Activated CD4-positive, alpha-beta memory T cell treated with anti-CD3 and anti-CD28 coated beads, Interleukin-2, amount 10 ng/mL, durations not matched to agents 7 days and 5 days (primary cell): ENCODE results near the gene PRKCE. TPM values are rescaled to one million over a fixed set of nuclear protein-coding genes. Genes with fewer than 3 reads are reported as not detected.
"Not testable (repeated sequence)": the region's sequence is repeated elsewhere in the genome, so short reads cannot be mapped to it uniquely, and the experiment has no call there.

ENCODE experiments used
- CTCF ChIA-PET: fragments of 350-600 bp; sonication (Branson Sonifier 250); formaldehyde crosslinking; loops from one replicate; lab custom pipeline; 2021; ENCODE audit warnings: antibody characterized with exemption, inconsistent platforms; lab: Charles Lee
- POLR2A ChIA-PET: fragments of 350-600 bp; sonication (Branson Sonifier 250); formaldehyde crosslinking; loops from one replicate; lab custom pipeline; 2021; ENCODE audit warnings: antibody characterized with exemption; lab: Charles Lee
- DNase-seq: peaks from one replicate; pipeline ENCODE4 v3.0.0-alpha.2; 2020
- H3K27ac Mint-ChIP-seq: one replicate; pipeline ENCODE4 v1.8.0; 2021; ENCODE audit warnings: mild to moderate bottlenecking, mixed read lengths
- H3K27me3 Mint-ChIP-seq: one replicate; pipeline ENCODE4 v1.8.0; 2021; ENCODE audit warnings: mixed read lengths
- H3K36me3 Mint-ChIP-seq: one replicate; pipeline ENCODE4 v1.8.0; 2021; ENCODE audit warnings: low read depth, mixed read lengths
- H3K4me1 Mint-ChIP-seq: one replicate; pipeline ENCODE4 v1.8.0; 2021; ENCODE audit warnings: mixed read lengths
- H3K4me3 Mint-ChIP-seq: one replicate; pipeline ENCODE4 v1.8.0; 2021; ENCODE audit warnings: mild to moderate bottlenecking, mixed read lengths
- H3K9me3 Mint-ChIP-seq: one replicate; pipeline ENCODE4 v1.8.0; 2021; ENCODE audit warnings: mixed read lengths
- total RNA-seq, 2 experiments: library from RNA; stranded (reverse); gene quantifications; one replicate each; pipeline ENCODE4 v1.2.3, GENCODE V29; 2021

The PRKCE gene
- total RNA-seq, 2 experiments from 2014 or later = 20.6 to 23.3 TPM

DNA sequence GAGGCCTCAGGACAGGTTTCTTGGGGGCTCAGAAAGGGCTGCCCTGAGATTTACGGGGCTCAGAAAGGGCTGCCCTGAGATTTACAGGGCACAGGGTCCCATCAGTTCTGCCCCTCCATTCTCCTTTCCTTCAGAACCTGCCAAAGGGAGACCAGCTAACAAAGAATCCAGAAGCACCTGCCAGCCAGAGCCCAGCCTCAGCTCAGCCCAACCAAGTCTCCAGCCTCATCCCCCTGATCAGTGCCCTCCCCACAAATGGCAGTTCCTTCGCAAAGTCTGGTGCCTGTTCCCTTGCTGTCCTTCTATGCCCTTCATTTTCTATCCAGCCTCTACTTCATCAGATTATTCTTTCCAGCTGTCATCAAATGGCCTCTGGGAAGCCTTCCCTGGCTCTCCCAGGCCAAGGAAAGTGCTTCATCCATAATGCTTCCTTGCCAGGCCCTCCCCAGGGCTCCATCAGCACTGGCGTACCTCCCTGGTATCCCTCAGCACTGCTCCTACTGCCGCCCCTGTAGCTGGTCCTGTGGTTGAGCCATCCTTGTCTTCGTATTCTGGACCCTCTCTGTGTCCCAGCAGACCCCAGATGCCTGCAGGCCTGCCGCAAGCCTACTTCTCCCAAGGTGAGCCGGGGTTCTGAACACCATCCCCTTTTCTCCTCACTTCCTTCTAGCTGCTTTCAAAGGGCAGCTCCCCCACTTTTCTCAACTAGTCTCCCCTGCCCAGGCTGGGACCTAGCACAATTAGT is 549.6 kb downstream of the PRKCE start:
- no peak for DNase-seq
- POLR2A ChIA-PET = interaction anchor here (0.7 kb wide), 1 partner anchor 27 kb away, joined by 3 read pairs; no protein-coding TSS in a partner anchor
- Mint-ChIP-seq H3K36me3 (peaks cover 6% of the 10 kb centered on the region), H3K4me3 (no peak overlapping the region), H3K9me3 (peaks cover 3% of the 10 kb centered on the region), H3K27me3 (peaks cover 3% of the 10 kb centered on the region), H3K27ac (no peak overlapping the region), H3K4me1 (peaks cover 48% of the 10 kb centered on the region)
- CTCF ChIA-PET = interaction anchor here (1.5 kb wide), 1 partner anchor 11 kb away, joined by 3 read pairs; no protein-coding TSS in a partner anchor

DNA sequence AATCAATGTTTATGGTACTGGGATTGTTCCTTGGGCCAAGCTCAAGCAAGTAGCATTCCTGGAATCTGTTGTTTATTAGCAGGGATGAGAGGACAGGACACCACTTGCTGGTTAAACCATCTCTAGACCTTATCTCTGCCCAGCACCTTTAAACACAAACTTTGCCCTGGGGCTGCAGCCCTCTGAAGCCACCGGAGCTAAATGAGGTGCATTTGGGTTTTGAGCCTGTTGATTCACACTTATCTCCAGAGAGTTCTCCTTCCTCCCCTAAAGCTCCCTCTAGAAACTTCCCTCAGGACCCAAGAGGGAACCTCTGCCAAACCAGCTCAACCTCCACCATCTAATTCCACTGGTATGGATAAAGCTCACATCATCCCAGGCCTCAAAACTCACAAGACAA is 551.0 kb downstream of the PRKCE start:
- DNase-seq = no peak
- H3K27me3 Mint-ChIP-seq = peaks cover 9% of the 10 kb centered on the region
- H3K27ac Mint-ChIP-seq = no peak overlapping the region
- POLR2A ChIA-PET = interaction anchor here (0.9 kb wide), 1 partner anchor 13 kb away, joined by 4 read pairs; no protein-coding TSS in a partner anchor
- H3K9me3 Mint-ChIP-seq = peaks cover 9% of the 10 kb centered on the region
- CTCF ChIA-PET = interaction anchor here (1.5 kb wide), 1 partner anchor 12 kb away, joined by 3 read pairs; no protein-coding TSS in a partner anchor
- peaks cover 12% of the 10 kb centered on the region for H3K36me3 Mint-ChIP-seq
- H3K4me1 Mint-ChIP-seq = peaks cover 41% of the 10 kb centered on the region
- no peak overlapping the region for H3K4me3 Mint-ChIP-seq

DNA sequence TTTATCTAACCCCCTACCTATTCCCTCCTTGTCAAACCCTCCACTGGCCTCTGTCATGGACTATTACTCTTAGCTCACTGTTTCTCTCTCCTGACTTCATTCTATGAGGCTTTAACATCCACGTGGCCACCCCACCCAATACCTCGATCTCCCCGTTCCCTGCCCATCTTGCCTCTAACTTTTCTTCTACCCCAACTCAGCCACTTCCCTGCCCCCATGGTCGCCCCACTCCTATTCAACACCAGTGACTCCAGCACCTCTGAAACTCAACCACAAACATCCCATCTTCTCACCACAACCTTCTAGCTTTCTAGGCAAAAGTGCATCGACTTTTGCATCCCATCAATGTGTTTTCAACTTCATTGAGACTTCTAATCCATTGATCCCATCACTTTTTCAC is 551.5 kb downstream of the PRKCE start:
- ChIA-PET CTCF (interaction anchor here (0.7 kb wide), 1 partner anchor 210 kb away, joined by 5 read pairs; no protein-coding TSS in a partner anchor), POLR2A (no interaction called here)
- no peak for DNase-seq
- Mint-ChIP-seq H3K27ac (no peak overlapping the region), H3K27me3 (peaks cover 9% of the 10 kb centered on the region), H3K9me3 (peaks cover 9% of the 10 kb centered on the region), H3K4me1 (peaks cover 37% of the 10 kb centered on the region), H3K36me3 (peaks cover 12% of the 10 kb centered on the region), H3K4me3 (no peak overlapping the region)

DNA sequence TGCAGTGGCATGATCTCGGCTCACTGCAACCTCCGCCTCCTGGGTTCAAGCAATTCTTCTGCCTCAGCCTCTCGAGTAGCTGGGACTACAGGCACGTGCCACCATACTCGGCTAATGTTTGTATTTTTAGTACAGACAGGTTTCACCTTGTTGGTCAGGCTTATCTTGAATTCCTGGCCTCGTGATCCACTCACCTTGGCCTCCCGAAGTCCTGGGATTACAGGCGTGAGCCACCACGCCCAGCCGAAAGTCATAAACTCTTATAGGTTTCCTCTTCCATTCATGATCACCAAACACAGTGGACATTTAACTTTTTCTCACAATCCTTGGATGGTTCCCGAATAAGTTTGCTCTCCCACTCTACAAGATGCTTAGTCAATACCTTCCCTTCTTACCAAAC is 552.2 kb downstream of the PRKCE start:
- peaks cover 12% of the 10 kb centered on the region for H3K27me3 Mint-ChIP-seq
- peaks cover 12% of the 10 kb centered on the region for H3K9me3 Mint-ChIP-seq
- H3K4me1 Mint-ChIP-seq = peaks cover 37% of the 10 kb centered on the region
- CTCF ChIA-PET = interaction anchor here (0.7 kb wide), 1 partner anchor 210 kb away, joined by 5 read pairs; no protein-coding TSS in a partner anchor
- H3K4me3 Mint-ChIP-seq, POLR2A ChIA-PET, H3K27ac Mint-ChIP-seq, DNase-seq: not testable (repeated sequence)
- H3K36me3 Mint-ChIP-seq = peaks cover 16% of the 10 kb centered on the region

DNA sequence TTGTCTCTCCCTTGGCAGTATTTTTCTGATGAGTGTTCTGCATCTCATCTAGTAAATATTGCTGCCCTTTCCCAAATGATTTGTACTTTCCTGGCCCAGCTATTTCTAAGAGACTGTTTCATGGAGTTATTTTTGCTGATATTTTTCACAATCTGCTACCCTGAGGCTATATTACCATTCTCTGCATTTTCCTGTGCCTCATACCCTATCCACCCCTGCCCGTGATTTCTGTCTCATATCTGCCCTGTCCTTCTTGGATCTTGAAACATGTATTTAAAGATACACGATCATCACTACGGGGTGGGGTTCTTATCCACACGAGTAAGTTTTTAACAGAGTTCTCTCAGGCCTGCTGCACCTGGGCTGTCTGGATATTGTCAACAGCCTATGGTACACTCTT is 556.1 kb downstream of the PRKCE start:
- Mint-ChIP-seq H3K27ac (no peak overlapping the region), H3K36me3 (peaks cover 25% of the 10 kb centered on the region), H3K9me3 (peaks cover 23% of the 10 kb centered on the region), H3K4me3 (no peak overlapping the region), H3K4me1 (peaks cover 12% of the 10 kb centered on the region), H3K27me3 (peaks cover 25% of the 10 kb centered on the region)
- ChIA-PET POLR2A (no interaction called here), CTCF (no interaction called here)
- DNase-seq = no peak

DNA sequence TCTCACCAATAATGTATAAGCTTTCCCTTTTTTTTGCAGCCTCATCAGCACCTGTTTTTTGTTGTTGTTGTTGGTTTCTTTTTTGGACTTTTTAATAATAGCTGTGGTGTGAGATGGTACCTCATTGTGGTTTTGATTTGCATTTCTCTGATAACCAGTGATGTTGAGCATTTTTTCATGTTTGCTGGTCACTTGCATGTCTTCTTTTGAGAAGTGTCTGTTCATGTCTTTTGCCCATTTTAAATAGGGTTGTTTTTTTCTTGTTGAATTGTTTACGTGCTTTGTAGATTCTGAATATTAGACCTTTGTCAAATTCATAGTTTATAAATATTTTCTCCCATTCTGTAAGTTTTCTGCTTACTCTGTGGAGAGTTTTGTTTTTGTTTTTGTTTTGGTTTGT is 557.3 kb downstream of the PRKCE start:
- peaks cover 37% of the 10 kb centered on the region for H3K27me3 Mint-ChIP-seq
- CTCF ChIA-PET = no interaction called here
- no peak for DNase-seq
- POLR2A ChIA-PET = interaction anchor here (1.3 kb wide), 1 partner anchor 30 kb away, joined by 3 read pairs; no protein-coding TSS in a partner anchor
- H3K9me3 Mint-ChIP-seq = peaks cover 22% of the 10 kb centered on the region
- H3K4me1 Mint-ChIP-seq = peaks cover 3% of the 10 kb centered on the region
- H3K27ac Mint-ChIP-seq = no peak overlapping the region
- H3K4me3 Mint-ChIP-seq = no peak overlapping the region
- peaks cover 26% of the 10 kb centered on the region for H3K36me3 Mint-ChIP-seq

DNA sequence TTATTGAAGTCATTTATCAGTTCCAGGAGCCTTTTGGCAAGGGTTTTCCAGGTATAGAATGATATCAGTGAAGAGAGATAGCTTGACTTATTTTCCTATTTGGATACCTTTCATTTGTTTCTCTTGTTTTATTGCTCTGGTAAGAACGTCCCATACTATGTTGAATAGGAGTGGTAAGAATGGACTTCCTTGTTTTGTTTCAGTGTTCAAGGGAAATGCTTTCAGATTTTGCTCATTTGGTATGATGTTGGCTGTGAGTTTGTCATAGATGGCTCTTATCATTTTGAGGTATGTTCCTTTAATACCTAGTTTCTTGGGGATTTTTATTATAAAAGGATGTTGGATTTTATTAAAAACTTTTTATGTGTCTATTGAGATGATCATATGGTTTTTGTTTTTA is 558.6 kb downstream of the PRKCE start:
- ChIA-PET POLR2A (no interaction called here), CTCF (interaction anchor here (1.7 kb wide), 1 partner anchor 147 kb away, joined by 5 read pairs; no protein-coding TSS in a partner anchor)
- Mint-ChIP-seq H3K4me1 (no peaks in the 10 kb centered on the region), H3K36me3 (peaks cover 34% of the 10 kb centered on the region), H3K27me3 (peaks cover 41% of the 10 kb centered on the region), H3K9me3 (peaks cover 20% of the 10 kb centered on the region), H3K27ac (no peak overlapping the region), H3K4me3 (no peak overlapping the region)
- DNase-seq = no peak

DNA sequence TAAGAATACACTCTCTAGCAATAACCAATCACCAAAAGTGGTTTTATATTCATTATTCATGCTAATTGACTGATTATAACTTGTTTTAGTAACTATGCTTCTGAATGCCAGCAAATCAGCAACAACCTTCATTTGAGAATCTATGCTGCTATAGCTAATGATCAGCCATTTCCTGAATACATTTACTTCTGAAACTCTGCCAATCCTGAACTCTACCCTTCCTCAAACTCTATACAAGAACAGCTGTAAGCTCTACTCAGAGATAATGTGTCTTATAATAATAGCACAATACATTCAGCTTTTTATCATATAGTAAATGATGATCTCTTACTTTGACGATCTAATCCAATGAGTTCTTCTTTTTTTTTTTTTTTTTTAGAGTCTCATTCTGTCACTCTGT is 560.0 kb downstream of the PRKCE start:
- POLR2A ChIA-PET = interaction anchor here (0.7 kb wide), 1 partner anchor 1572 kb away, joined by 3 read pairs; no protein-coding TSS in a partner anchor
- peaks cover 41% of the 10 kb centered on the region for H3K27me3 Mint-ChIP-seq
- peaks cover 23% of the 10 kb centered on the region for H3K9me3 Mint-ChIP-seq
- CTCF ChIA-PET = no interaction called here
- H3K4me1 Mint-ChIP-seq = no peaks in the 10 kb centered on the region
- H3K4me3 Mint-ChIP-seq = no peak overlapping the region
- H3K36me3 Mint-ChIP-seq = peaks cover 36% of the 10 kb centered on the region
- H3K27ac Mint-ChIP-seq = no peak overlapping the region
- no peak for DNase-seq

DNA sequence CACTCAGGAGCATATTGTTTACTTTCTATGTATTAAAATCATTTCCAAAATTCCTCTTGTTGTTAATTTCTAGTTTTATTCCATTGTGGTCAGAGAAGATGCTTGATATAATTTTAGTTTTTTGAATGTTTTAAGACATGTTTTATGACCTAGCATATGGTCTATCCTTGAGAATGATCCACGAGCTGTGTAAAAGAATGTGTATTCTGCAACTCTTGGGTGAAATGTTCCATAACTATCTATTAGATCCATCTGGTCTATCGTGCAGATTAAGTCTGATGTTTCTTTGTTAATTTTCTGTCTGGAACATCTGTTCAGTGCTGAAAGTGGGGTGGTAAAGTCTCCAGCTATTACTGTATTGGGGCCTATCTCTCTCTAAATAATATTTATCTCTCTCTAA is 562.4 kb downstream of the PRKCE start:
- Mint-ChIP-seq H3K4me3 (no peak overlapping the region), H3K4me1 (no peaks in the 10 kb centered on the region), H3K36me3 (peaks cover 30% of the 10 kb centered on the region), H3K27ac (no peak overlapping the region), H3K27me3 (peaks cover 30% of the 10 kb centered on the region), H3K9me3 (peaks cover 26% of the 10 kb centered on the region)
- POLR2A ChIA-PET = no interaction called here
- CTCF ChIA-PET = no interaction called here
- no peak for DNase-seq

DNA sequence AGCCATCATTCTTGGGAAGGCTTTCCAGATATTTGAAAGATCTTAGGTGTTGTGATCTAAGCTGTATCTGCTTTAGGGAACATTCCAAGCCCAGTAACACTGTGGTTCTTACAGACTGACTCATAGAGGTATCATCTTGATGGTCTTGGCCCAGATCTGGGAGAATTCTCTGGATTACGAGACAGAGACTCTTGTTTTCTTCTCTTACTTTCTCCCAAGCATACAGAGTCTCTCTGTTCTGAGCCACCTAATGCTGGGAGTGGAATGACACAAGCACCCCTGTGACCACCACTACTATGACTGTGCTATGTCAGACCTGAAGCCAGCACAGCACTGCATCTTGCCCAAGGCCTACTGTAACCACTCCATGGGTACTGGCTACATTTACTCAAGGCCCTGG is 564.7 kb downstream of the PRKCE start:
- peaks cover 22% of the 10 kb centered on the region for H3K36me3 Mint-ChIP-seq
- DNase-seq = no peak
- H3K4me3 Mint-ChIP-seq = no peak overlapping the region
- peaks cover 5% of the 10 kb centered on the region for H3K4me1 Mint-ChIP-seq
- H3K9me3 Mint-ChIP-seq = peaks cover 24% of the 10 kb centered on the region
- CTCF ChIA-PET = no interaction called here
- H3K27ac Mint-ChIP-seq = no peak overlapping the region
- peaks cover 35% of the 10 kb centered on the region for H3K27me3 Mint-ChIP-seq
- POLR2A ChIA-PET = no interaction called here

DNA sequence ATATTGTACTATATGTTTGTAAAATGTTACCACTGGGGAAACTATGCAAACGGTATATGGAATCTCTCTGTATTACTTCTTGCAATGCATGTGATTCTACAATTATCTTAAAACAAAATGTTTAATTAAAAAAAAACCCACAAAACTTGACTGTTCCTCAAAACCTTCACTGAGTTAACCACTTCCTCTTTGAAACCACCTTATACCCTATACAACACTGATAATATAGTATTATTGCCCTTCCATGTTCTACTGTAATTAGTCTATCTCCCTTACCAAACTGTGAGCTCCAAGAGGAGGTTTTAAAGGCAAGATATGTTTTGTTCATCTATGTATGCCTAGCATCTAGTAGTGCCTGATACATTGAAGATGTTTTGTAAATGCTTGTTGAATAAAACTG is 572.0 kb downstream of the PRKCE start:
- DNase-seq, H3K27ac Mint-ChIP-seq, H3K4me3 Mint-ChIP-seq, POLR2A ChIA-PET: not testable (repeated sequence)
- peaks cover 44% of the 10 kb centered on the region for H3K4me1 Mint-ChIP-seq
- CTCF ChIA-PET = interaction anchor here (0.7 kb wide), 1 partner anchor 34 kb away, joined by 3 read pairs; no protein-coding TSS in a partner anchor
- H3K36me3 Mint-ChIP-seq = peaks cover 16% of the 10 kb centered on the region
- peaks cover 57% of the 10 kb centered on the region for H3K27me3 Mint-ChIP-seq
- peaks cover 23% of the 10 kb centered on the region for H3K9me3 Mint-ChIP-seq

DNA sequence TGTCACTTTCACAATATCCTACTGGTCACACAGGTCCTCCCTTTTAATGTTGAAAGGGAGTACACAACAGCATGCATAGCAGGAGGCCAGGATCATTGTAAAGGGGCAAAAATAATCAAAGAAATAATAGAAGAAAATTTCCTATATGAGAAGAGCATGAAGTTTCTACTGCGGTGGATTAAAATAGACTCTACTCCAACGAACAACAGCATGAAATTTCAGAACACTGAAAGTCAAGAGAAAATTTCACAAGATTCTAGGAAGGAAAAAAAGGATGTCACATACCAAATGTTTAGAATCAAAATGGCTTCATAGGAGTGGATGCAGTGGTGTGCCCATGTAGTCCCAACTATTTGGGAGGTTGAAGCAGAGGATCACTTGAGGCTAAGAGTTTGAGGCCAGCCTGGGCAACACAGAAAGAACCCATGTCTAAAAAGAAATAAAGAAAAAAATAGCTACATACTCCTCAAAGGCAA is 573.7 kb downstream of the PRKCE start:
- Mint-ChIP-seq H3K9me3 (peaks cover 14% of the 10 kb centered on the region), H3K4me3 (no peak overlapping the region), H3K27me3 (peaks cover 51% of the 10 kb centered on the region), H3K36me3 (peaks cover 15% of the 10 kb centered on the region), H3K27ac (no peak overlapping the region), H3K4me1 (peaks cover 56% of the 10 kb centered on the region)
- POLR2A ChIA-PET = interaction anchor here (1.1 kb wide), 1 partner anchor 14 kb away, joined by 4 read pairs; no protein-coding TSS in a partner anchor
- CTCF ChIA-PET = no interaction called here
- DNase-seq = no peak

DNA sequence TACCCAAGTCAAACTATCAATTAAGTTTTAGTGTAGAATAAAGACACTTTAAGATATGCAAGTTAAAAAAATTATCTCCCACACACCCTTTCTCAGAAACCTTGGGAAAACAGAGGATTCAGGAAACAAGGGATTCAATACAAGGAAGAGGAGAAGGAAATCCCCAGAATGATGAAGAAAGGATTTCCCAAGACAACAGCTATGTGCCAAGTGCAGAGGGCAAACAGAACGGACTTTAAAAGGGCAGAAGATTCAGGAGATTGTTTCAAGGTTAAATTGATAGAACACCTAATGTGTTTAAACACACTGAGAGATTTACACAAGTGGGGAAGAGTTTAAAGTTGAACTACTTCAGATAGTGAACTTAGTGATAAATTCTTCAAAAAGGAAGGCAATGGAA is 574.3 kb downstream of the PRKCE start:
- peaks cover 61% of the 10 kb centered on the region for H3K4me1 Mint-ChIP-seq
- ChIA-PET CTCF (no interaction called here), POLR2A (no interaction called here)

More for the DNA sequence above, 574.3 kb downstream of the PRKCE start:
- H3K4me3 Mint-ChIP-seq = no peak overlapping the region
- H3K9me3 Mint-ChIP-seq = peaks cover 14% of the 10 kb centered on the region
- H3K27ac Mint-ChIP-seq = no peak overlapping the region
- DNase-seq = no peak
- H3K27me3 Mint-ChIP-seq = peaks cover 47% of the 10 kb centered on the region
- H3K36me3 Mint-ChIP-seq = peaks cover 15% of the 10 kb centered on the region
